B cell (primary cell): ENCODE results near the gene RBMS3. TPM values are rescaled to one million over a fixed set of nuclear protein-coding genes. Genes with fewer than 3 reads are reported as not detected.
"Not testable (repeated sequence)": the region's sequence is repeated elsewhere in the genome, so short reads cannot be mapped to it uniquely, and the experiment has no call there.

Experiments used
- ATAC-seq: fragments of 200-7000 bp; cut with Tn5 transposase; one replicate; pipeline ENCODE4 v1.10.0; 2021; ENCODE audit warnings: low read depth, mild to moderate bottlenecking, moderate number of reproducible peaks, moderate library complexity
- CTCF ChIA-PET: fragments of 350-600 bp; sonication (Branson Sonifier 250); formaldehyde crosslinking; loops from one replicate; lab custom pipeline; 2021; ENCODE audit warnings: antibody characterized with exemption, inconsistent platforms; lab: Charles Lee
- POLR2A ChIA-PET: fragments of 350-600 bp; sonication (Branson Sonifier 250); formaldehyde crosslinking; loops from one replicate; lab custom pipeline; 2021; ENCODE audit warnings: antibody characterized with exemption; lab: Charles Lee
- DNase-seq: peaks from one replicate; pipeline ENCODE4 v3.0.0; 2013
- H2AFZ ChIP-seq: 2 replicates; pipeline ENCODE4 v1.6.1; 2012; ENCODE audit warnings: mild to moderate bottlenecking, low read depth, low read length; ENCODE audit not compliant: insufficient read depth, poor library complexity, severe bottlenecking
- H3K27ac ChIP-seq, 2 donors: 1 replicate in 1 of 2; 2 replicates in 1 of 2; pipeline ENCODE4 v1.5.1; 2012 to 2013; ENCODE audit warnings: low read length in 2 of 2, mild to moderate bottlenecking in 2 of 2, moderate library complexity in 1 of 2
- H3K27me3 ChIP-seq, 4 experiments: fragments of 200-600 bp in 1 of 4; sonication (generic) in 1 of 4; replicated peaks in 1 of 4; 1 replicate in 2 of 4; 2 replicates in 2 of 4; pipeline versions ENCODE4 v1.6.1 to v1.7.0; 2013 to 2016; ENCODE audit warnings: low read length in 3 of 4, mild to moderate bottlenecking in 2 of 4, mixed read lengths in 1 of 4, moderate library complexity in 1 of 4; ENCODE audit not compliant: insufficient read depth in 4 of 4, control insufficient read depth in 3 of 4; ENCODE audit errors: control extremely low read depth in 1 of 4
- H3K36me3 ChIP-seq, 2 experiments: replicated peaks in 1 of 2; 1 replicate in 1 of 2; 2 replicates in 1 of 2; pipeline versions ENCODE4 v1.6.1 to v1.7.1; 2013; ENCODE audit warnings: low read length in 1 of 2; ENCODE audit not compliant: insufficient read depth in 2 of 2, control insufficient read depth in 1 of 2; ENCODE audit errors: control extremely low read depth in 1 of 2, extremely low read depth in 1 of 2
- H3K4me1 ChIP-seq, 2 donors: fragments of 200-600 bp in 1 of 2; sonication (generic) in 1 of 2; 1 replicate in 1 of 2; 2 replicates in 1 of 2; pipeline versions ENCODE4 v1.5.1 to v1.6.1; 2013 to 2017; ENCODE audit warnings: low read length in 2 of 2; ENCODE audit not compliant: control insufficient read depth in 2 of 2, insufficient read depth in 2 of 2
- H3K4me2 ChIP-seq: replicated peaks from 2 replicates; pipeline ENCODE3; 2012; ENCODE audit warnings: mild to moderate bottlenecking, low read depth, low read length; ENCODE audit not compliant: poor library complexity, severe bottlenecking
- H3K4me3 ChIP-seq, 5 experiments: fragments of 200-600 bp in 1 of 5; sonication (generic) in 1 of 5; 1 replicate in 3 of 5; 2 replicates in 2 of 5; pipeline versions ENCODE4 v1.5.1 to v1.7.0; 2011 to 2016; ENCODE audit warnings: low read length in 4 of 5, mild to moderate bottlenecking in 4 of 5, low read depth in 2 of 5, control low read depth in 1 of 5, moderate library complexity in 1 of 5; ENCODE audit not compliant: insufficient read depth in 1 of 5; ENCODE audit errors: control extremely low read depth in 1 of 5, extremely low read depth in 1 of 5
- H3K79me2 ChIP-seq: fragments of 200-600 bp; sonication (generic); one replicate; pipeline ENCODE4 v1.6.0; 2016; ENCODE audit warnings: low read length; ENCODE audit not compliant: control insufficient read depth, insufficient read depth
- H3K9ac ChIP-seq: fragments of 200-600 bp; sonication (generic); 2 replicates; pipeline ENCODE4 v1.6.1; 2017; ENCODE audit warnings: mild to moderate bottlenecking, low read length, moderate library complexity
- H3K9me3 ChIP-seq, 3 donors: one replicate each; pipeline versions ENCODE4 v1.6.1 to v1.7.1; 2013; ENCODE audit warnings: low read length in 2 of 3; ENCODE audit not compliant: control insufficient read depth in 2 of 3, insufficient read depth in 1 of 3; ENCODE audit errors: control extremely low read depth in 1 of 3
- H4K20me1 ChIP-seq: 2 replicates; pipeline ENCODE4 v1.6.0; 2012; ENCODE audit warnings: mild to moderate bottlenecking, low read length; ENCODE audit not compliant: insufficient read depth, control insufficient read depth, poor library complexity, severe bottlenecking
- H3K27ac Mint-ChIP-seq: one replicate; pipeline ENCODE4 v1.8.0; 2021; ENCODE audit warnings: mixed read lengths
- H3K27me3 Mint-ChIP-seq: one replicate; pipeline ENCODE4 v1.8.0; 2021; ENCODE audit warnings: mixed read lengths
- H3K4me1 Mint-ChIP-seq: one replicate; pipeline ENCODE4 v1.8.0; 2021; ENCODE audit warnings: mixed read lengths
- H3K4me3 Mint-ChIP-seq: one replicate; pipeline ENCODE4 v1.8.0; 2021; ENCODE audit warnings: mixed read lengths
- H3K9me3 Mint-ChIP-seq: one replicate; pipeline ENCODE4 v1.8.0; 2022; ENCODE audit warnings: mixed read lengths; ENCODE audit not compliant: insufficient read depth
- CTCF ChIP-seq: fragments of 200-600 bp; IDR thresholded peaks from one replicate; pipeline ENCODE4 v1.8.0; 2022; ENCODE audit warnings: antibody characterized with exemption, mild to moderate bottlenecking
- EZH2 ChIP-seq: IDR thresholded peaks from 2 replicates; pipeline ENCODE4 v1.6.1; 2012; ENCODE audit warnings: borderline replicate concordance, low read depth, mild to moderate bottlenecking, moderate library complexity, low read length; ENCODE audit not compliant: insufficient read depth, poor library complexity, severe bottlenecking
- whole genome bisulfite sequencing: methylation state at CpG from one replicate; pipeline ENCODE4 v1.1.5; 2013; ENCODE audit warnings: missing lambda C conversion rate; ENCODE audit not compliant: insufficient coverage; 5-methylcytosine and 5-hydroxymethylcytosine counted together
- intact Hi-C: fragments of 100-400 bp; cut with micrococcal nuclease; formaldehyde crosslinking; loops from one replicate; pipeline ENCODE4 v1.10.0; 2022
- polyA plus RNA-seq: library from polyadenylated mRNA; depleted of rRNA; stranded (reverse); fragments of >200 nt; gene quantifications from 2 replicates; pipeline ENCODE4 v1.2.3, GENCODE V29; 2012
- total RNA-seq, 2 donors: library from RNA; stranded (reverse); fragments of 120-200 nt in 1 of 2; gene quantifications; 1 replicate in 1 of 2; 2 replicates in 1 of 2; pipeline versions ENCODE4 v1.2.3 to v1.2.4, GENCODE V29; 2013 to 2022

The RBMS3 gene
- total and polyA plus RNA-seq, 2 donors (not counting 1 experiment from before 2014, with no cell fraction given), result not detected

DNA sequence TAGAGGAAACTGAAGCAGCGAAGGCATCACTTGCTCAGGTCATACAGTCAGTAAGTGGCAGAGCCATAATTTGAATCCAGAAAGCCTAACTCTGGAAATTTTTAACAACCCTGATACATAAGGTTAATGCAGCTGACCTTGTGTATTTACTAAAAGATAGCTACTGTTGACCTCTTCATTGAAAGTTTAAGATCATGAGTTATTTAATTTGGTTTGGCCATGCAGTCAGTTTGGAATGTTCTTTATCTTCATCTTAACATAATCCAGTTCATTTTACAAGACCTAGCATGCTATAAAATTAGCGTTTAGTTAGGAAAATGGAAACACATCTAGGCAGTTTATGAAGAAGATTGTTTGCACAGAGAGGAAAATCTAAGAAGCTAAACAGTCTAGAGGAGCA, 240.9 kb downstream of the RBMS3 start:
- Histone ChIP-seq H3K27ac (no peak overlapping the region), H3K9me3 (no peaks in the 10 kb centered on the region), H3K4me3 (no peak overlapping the region), H3K27me3 (no peaks in the 10 kb centered on the region), H3K4me2 (no peak overlapping the region), H4K20me1 (no peaks in the 10 kb centered on the region), H3K36me3 (no peaks in the 10 kb centered on the region), H2AFZ (no peak overlapping the region), H3K9ac (no peak overlapping the region), H3K79me2 (no peaks in the 10 kb centered on the region), H3K4me1 (no peaks in the 10 kb centered on the region)
- TF ChIP-seq CTCF (no peak), EZH2 (no peak)
- Mint-ChIP-seq H3K4me3 (no peak overlapping the region), H3K9me3 (peaks cover 1% of the 10 kb centered on the region), H3K27ac (no peak overlapping the region), H3K4me1 (no peaks in the 10 kb centered on the region), H3K27me3 (no peaks in the 10 kb centered on the region)
- ChIA-PET POLR2A (no interaction called here), CTCF (no interaction called here)
- intact Hi-C loops, result no loop called here
- DNase-seq (no peak), ATAC-seq (no peak)
- WGBS, result no CpG with 5 or more reads among the region's 2 CpGs

DNA sequence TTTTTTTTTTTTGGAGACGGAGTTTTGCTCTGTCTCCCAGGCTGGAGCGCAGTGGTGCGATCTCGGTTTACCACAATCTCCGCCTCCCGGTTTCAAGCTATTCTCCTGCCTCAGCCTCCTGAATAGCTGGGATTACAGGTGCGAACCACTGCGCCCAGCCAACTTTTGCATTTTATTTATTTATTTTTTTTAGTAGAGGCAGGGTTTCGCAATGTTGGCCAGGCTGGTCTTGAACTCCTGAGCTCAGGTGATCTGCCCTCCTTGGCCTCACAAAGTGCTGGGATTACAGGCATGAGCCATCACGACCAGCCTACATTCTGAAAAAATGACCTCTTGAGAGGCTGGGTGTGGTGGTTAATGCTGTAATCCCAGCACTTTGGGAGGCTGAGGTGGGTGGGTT, 243.6 kb downstream of the RBMS3 start:
- CTCF ChIA-PET, H3K79me2 ChIP-seq, intact Hi-C loops, H3K27ac Mint-ChIP-seq, H2AFZ ChIP-seq, H3K4me3 Mint-ChIP-seq, H4K20me1 ChIP-seq, H3K27me3 Mint-ChIP-seq, H3K9me3 Mint-ChIP-seq, H3K4me2 ChIP-seq, POLR2A ChIA-PET, ATAC-seq, H3K4me1 Mint-ChIP-seq, H3K4me1 ChIP-seq, H3K4me3 ChIP-seq, H3K36me3 ChIP-seq, H3K27ac ChIP-seq, DNase-seq, H3K9ac ChIP-seq, H3K9me3 ChIP-seq, H3K27me3 ChIP-seq: not testable (repeated sequence)
- WGBS, result 93% methylated on average over 8 of the region's 10 CpGs
